Stomach (tissue), 19 donors: ENCODE results near the gene MYPN. TPM values are rescaled to one million over a fixed set of nuclear protein-coding genes. Genes with fewer than 3 reads are reported as not detected.

Experiments
- DNase-seq, 2 donors: peaks; one replicate each; pipeline versions ENCODE4 v3.0.0 to v3.0.0-alpha.2; 2013 to 2019
- H3K27ac ChIP-seq, 5 donors: fragments of 200-600 bp in 4 of 5; sonication (generic) in 4 of 5; one replicate each; pipeline ENCODE4 v1.5.1; 2013 to 2019; ENCODE audit warnings: mild to moderate bottlenecking in 1 of 5, moderate library complexity in 1 of 5
- H3K27me3 ChIP-seq, 3 donors: fragments of 200-600 bp; sonication (generic); one replicate each; pipeline ENCODE4 v1.5.1; 2017 to 2019; ENCODE audit warnings: mixed run types in 1 of 3
- H3K36me3 ChIP-seq, 4 donors: fragments of 200-600 bp; sonication (generic); 1 replicate in 3 of 4; 2 replicates in 1 of 4; pipeline ENCODE4 v1.5.1; 2016 to 2019
- H3K4me1 ChIP-seq, 4 donors: fragments of 200-600 bp; sonication (generic); one replicate each; pipeline ENCODE4 v1.5.1; 2016 to 2019
- H3K4me3 ChIP-seq, 4 donors: fragments of 200-600 bp; sonication (generic) in 3 of 4; one replicate each; pipeline ENCODE4 v1.5.1; 2016 to 2019; ENCODE audit warnings: mild to moderate bottlenecking in 1 of 4
- H3K9me3 ChIP-seq, 4 donors: fragments of 200-600 bp; sonication (generic); one replicate each; pipeline ENCODE4 v1.5.1; 2016 to 2019
- EP300 ChIP-seq: sonication (generic); formaldehyde crosslinking; IDR thresholded peaks from one replicate; pipeline ENCODE4 v1.6.1; 2017; ENCODE audit warnings: antibody characterized with exemption
- POLR2A ChIP-seq, 4 donors: fragments of 450-650 bp; IDR thresholded peaks; one replicate each; pipeline ENCODE4 v1.6.1; 2016; ENCODE audit warnings: antibody characterized with exemption in 4 of 4, control low read depth in 2 of 4, mild to moderate bottlenecking in 1 of 4, moderate library complexity in 1 of 4
- POLR2AphosphoS5 ChIP-seq, 3 donors: sonication (generic); formaldehyde crosslinking; IDR thresholded peaks; one replicate each; pipeline ENCODE4 v1.6.1; 2016; ENCODE audit warnings: antibody characterized with exemption in 3 of 3
- WGBS, 5 donors: extraction: QIAGEN DNeasy Blood & Tissue Kit in 3 of 5; methylation state at CpG; one replicate each; pipeline versions ENCODE4 v1.1.5 to v1.1.7; 2013 to 2018; 5-methylcytosine and 5-hydroxymethylcytosine counted together
- intact Hi-C: fragments of 100-400 bp; cut with DNase I; formaldehyde crosslinking; loops from one replicate; pipeline ENCODE4 v1.15.1; 2023; ENCODE audit warnings: low total_unique reads
- long read RNA-seq, 10 donors: transcript quantifications; one replicate each; lab custom pipeline, GENCODE V29; 2026
- polyA plus RNA-seq, 3 donors: library from polyadenylated mRNA; stranded (reverse); fragments of 200-250 nt; gene quantifications; one replicate each; pipeline ENCODE4 v1.2.3, GENCODE V29; 2013
- total RNA-seq, 5 donors: library from RNA; depleted of rRNA; stranded (reverse); fragments of >200 nt; gene quantifications; one replicate each; pipeline versions ENCODE4 v1.1.0 to v1.2.3, GENCODE V29; 2014 to 2016
- TF ChIP-seq, protein P1 (sequence below), 7 experiments: fragments of 450-650 bp in 4 of 7; fragments of 200-600 bp in 3 of 7; sonication (generic) in 3 of 7; IDR thresholded peaks; one replicate each; pipeline ENCODE4 v1.5.1; 2016 to 2019; ENCODE audit warnings: antibody characterized with exemption in 7 of 7, control low read depth in 2 of 7, mild to moderate bottlenecking in 1 of 7
- donor health status: healthy with polysubstance abuse.
- donor health status: Bipolar disorder and iron deficiency.
- donor health status: healthy.

MYPN gene, protein sequence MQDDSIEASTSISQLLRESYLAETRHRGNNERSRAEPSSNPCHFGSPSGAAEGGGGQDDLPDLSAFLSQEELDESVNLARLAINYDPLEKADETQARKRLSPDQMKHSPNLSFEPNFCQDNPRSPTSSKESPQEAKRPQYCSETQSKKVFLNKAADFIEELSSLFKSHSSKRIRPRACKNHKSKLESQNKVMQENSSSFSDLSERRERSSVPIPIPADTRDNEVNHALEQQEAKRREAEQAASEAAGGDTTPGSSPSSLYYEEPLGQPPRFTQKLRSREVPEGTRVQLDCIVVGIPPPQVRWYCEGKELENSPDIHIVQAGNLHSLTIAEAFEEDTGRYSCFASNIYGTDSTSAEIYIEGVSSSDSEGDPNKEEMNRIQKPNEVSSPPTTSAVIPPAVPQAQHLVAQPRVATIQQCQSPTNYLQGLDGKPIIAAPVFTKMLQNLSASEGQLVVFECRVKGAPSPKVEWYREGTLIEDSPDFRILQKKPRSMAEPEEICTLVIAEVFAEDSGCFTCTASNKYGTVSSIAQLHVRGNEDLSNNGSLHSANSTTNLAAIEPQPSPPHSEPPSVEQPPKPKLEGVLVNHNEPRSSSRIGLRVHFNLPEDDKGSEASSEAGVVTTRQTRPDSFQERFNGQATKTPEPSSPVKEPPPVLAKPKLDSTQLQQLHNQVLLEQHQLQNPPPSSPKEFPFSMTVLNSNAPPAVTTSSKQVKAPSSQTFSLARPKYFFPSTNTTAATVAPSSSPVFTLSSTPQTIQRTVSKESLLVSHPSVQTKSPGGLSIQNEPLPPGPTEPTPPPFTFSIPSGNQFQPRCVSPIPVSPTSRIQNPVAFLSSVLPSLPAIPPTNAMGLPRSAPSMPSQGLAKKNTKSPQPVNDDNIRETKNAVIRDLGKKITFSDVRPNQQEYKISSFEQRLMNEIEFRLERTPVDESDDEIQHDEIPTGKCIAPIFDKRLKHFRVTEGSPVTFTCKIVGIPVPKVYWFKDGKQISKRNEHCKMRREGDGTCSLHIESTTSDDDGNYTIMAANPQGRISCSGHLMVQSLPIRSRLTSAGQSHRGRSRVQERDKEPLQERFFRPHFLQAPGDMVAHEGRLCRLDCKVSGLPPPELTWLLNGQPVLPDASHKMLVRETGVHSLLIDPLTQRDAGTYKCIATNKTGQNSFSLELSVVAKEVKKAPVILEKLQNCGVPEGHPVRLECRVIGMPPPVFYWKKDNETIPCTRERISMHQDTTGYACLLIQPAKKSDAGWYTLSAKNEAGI (N-terminal part only)
- total RNA-seq (under 1 TPM in 2 of 5 donors, not detected in 3; 0.37 to 0.43 TPM), polyA plus RNA-seq (under 1 TPM in 2 of 3 donors, not detected in 1; 0.06 to 0.76 TPM)
- long read RNA-seq, donor 1, result 0 reads
- long read RNA-seq, donor 2, result 0 reads
- long read RNA-seq, donor 3, result 0 reads
- long read RNA-seq, donor 4, result 0 reads
- long read RNA-seq, donor 5, result 0 reads
- long read RNA-seq, donor 6, result 0 reads
- long read RNA-seq, donor 7, result 0 reads
- long read RNA-seq, donor 8, result 0 reads
- long read RNA-seq, donor 9, result 0 reads
- long read RNA-seq, donor 10, result 0 reads

DNA sequence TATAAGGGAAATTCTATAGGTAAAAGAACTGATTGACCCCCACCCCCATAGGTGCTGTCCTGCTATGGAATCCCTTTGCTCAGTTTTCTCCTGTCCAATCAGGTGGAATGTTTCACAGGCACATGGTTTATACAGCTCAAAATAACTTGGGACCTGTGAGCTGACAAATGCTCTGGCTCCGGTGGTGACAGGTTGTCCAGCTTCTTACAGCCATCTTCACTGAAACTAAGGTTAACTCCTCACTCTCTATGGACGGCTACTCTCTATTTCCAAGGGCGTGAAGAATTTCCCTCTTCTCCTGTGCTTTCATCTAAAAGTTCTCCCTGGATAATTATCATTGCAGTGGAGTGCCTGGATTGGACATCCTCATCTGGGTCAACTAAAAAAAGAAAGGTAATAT is at the start of gene MYPN:
Gene MYPN (plus strand): TSS at position 158 of the 400 bp plus-strand sequence. CDS start 11,951 bp downstream, outside the sequence.
- DNase-seq, result no peak
- Histone ChIP-seq H3K27me3 (no peaks in the 10 kb centered on the region), H3K36me3 (no peaks in the 10 kb centered on the region), H3K27ac (no peak within 1 kb of the TSS), H3K9me3 (no peaks in the 10 kb centered on the region), H3K4me1 (peaks cover 0 to 17% (median 4%) of the 10 kb centered on the region in 4 donors), H3K4me3 (no peak within 1 kb of the TSS)
- intact Hi-C loops, result no loop called here
- TF ChIP-seq EP300 (no peak), POLR2AphosphoS5 (IDR thresholded peaks at IDR 0.05) (no peak), POLR2A (IDR thresholded peaks at IDR 0.05) (no peak)
- TF ChIP-seq, protein P1, sequence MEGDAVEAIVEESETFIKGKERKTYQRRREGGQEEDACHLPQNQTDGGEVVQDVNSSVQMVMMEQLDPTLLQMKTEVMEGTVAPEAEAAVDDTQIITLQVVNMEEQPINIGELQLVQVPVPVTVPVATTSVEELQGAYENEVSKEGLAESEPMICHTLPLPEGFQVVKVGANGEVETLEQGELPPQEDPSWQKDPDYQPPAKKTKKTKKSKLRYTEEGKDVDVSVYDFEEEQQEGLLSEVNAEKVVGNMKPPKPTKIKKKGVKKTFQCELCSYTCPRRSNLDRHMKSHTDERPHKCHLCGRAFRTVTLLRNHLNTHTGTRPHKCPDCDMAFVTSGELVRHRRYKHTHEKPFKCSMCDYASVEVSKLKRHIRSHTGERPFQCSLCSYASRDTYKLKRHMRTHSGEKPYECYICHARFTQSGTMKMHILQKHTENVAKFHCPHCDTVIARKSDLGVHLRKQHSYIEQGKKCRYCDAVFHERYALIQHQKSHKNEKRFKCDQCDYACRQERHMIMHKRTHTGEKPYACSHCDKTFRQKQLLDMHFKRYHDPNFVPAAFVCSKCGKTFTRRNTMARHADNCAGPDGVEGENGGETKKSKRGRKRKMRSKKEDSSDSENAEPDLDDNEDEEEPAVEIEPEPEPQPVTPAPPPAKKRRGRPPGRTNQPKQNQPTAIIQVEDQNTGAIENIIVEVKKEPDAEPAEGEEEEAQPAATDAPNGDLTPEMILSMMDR (IDR thresholded peaks at IDR 0.05), result no peak
- 71 to 89% (median 79%) methylated on average over 3 of the region's 3 CpGs for WGBS, 5 donors

DNA sequence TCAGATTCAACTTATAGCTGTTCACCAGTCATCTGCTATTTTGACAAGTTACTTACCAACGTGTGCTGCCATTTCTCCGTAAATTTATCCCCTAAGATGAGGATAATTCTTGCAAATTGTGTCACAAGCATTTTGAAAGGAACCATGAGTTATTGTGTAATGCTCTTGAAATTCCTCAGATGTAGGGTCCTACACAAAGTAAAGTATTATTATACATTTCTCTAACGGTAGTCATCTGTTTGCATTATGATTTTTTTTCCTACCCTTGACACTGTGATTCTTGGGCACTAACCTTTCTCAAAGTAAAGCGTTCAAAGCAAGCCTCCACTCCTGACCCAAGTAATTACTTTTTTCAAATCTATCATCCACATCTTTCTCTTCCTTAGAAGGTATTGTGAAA is 42.3 kb upstream of the MYPN start:
- H3K27me3 ChIP-seq, result no peaks in the 10 kb centered on the region
- intact Hi-C loops, result no loop called here
- 61 to 76% (median 71%) methylated on average over 4 of the region's 4 CpGs for WGBS, 5 donors
- H3K36me3 ChIP-seq, result peaks cover 0 to 40% (median 20%) of the 10 kb centered on the region in 4 donors
- H3K4me3 ChIP-seq, result no peak overlapping the region
- DNase-seq, result no peak
- peaks cover 0 to 28% (median 14%) of the 10 kb centered on the region in 4 donors for H3K4me1 ChIP-seq
- H3K27ac ChIP-seq, result no peak overlapping the region
- TF ChIP-seq POLR2A (IDR thresholded peaks at IDR 0.05) (no peak), POLR2AphosphoS5 (IDR thresholded peaks at IDR 0.05) (no peak), EP300 (no peak)
- TF ChIP-seq, protein P1 (IDR thresholded peaks at IDR 0.05), result no peak
- no peaks in the 10 kb centered on the region for H3K9me3 ChIP-seq

DNA sequence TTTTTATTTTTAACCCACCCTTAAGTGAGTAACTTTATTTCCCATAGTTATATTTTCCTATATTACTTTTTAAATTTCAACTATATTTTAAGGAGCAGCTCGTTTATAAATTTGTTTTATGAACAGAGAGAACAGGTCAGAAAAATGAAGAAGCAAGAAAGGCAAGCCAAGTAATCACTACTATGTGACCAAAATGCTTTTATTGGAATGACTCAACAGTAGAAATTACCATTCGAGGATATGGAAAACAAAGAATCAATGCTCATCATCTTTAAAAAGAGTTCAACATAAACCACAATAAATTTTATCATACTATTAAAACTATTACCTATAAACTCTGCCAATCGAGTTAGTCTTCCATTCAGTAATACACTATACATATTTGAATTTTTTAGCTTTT is 41.8 kb upstream of the MYPN start:
- peaks cover 0 to 33% (median 19%) of the 10 kb centered on the region in 4 donors for H3K4me1 ChIP-seq
- H3K9me3 ChIP-seq, result no peaks in the 10 kb centered on the region
- H3K27ac ChIP-seq, result no peak overlapping the region
- no peak for TF ChIP-seq POLR2A (IDR thresholded peaks at IDR 0.05)
- TF ChIP-seq, protein P1 (IDR thresholded peaks at IDR 0.05), result no peak
- no peak for TF ChIP-seq POLR2AphosphoS5 (IDR thresholded peaks at IDR 0.05)
- TF ChIP-seq EP300, result no peak
- no peak for DNase-seq
- H3K36me3 ChIP-seq, result peaks cover 0 to 40% (median 20%) of the 10 kb centered on the region in 4 donors
- WGBS, 5 donors, result 75 to 86% (median 79%) methylated on average over 3 of the region's 3 CpGs
- no peaks in the 10 kb centered on the region for H3K27me3 ChIP-seq
- no peak overlapping the region for H3K4me3 ChIP-seq
- intact Hi-C loops, result no loop called here
